Colonic mucosa (tissue), 4 donors: ENCODE results near the gene RAX2. TPM values are rescaled to one million over a fixed set of nuclear protein-coding genes. Genes with fewer than 3 reads are reported as not detected.

ENCODE experiments used
- DNase-seq: peaks from one replicate; pipeline ENCODE4 v3.0.0-alpha.2; 2020
- H3K27ac ChIP-seq: fragments of 200-600 bp; one replicate; pipeline ENCODE4 v1.8.0; 2021
- H3K27me3 ChIP-seq: fragments of 200-600 bp; one replicate; pipeline ENCODE4 v1.8.0; 2021
- H3K36me3 ChIP-seq: fragments of 200-600 bp; one replicate; pipeline ENCODE4 v1.8.0; 2021
- H3K4me1 ChIP-seq: fragments of 200-600 bp; one replicate; pipeline ENCODE4 v1.8.0; 2021; ENCODE audit warnings: mild to moderate bottlenecking
- H3K4me3 ChIP-seq: fragments of 200-600 bp; one replicate; pipeline ENCODE4 v1.8.0; 2021
- H3K9ac ChIP-seq, 2 donors: one replicate each; pipeline ENCODE4 v1.7.0; 2013; ENCODE audit warnings: control low read depth in 2 of 2, low read depth in 2 of 2, low read length in 2 of 2
- H3K9me3 ChIP-seq: fragments of 200-600 bp; one replicate; pipeline ENCODE4 v1.8.0; 2021
- intact Hi-C: fragments of 100-400 bp; cut with DNase I; formaldehyde crosslinking; loops from one replicate; pipeline ENCODE4 v1.14.1; 2022
- total RNA-seq, 2 donors: library from RNA; stranded (reverse); fragmentation: NEBNext Ultra II Directional in 1 of 2; extraction: Animal tissue kit (Norgen Biotek cat#: 25700) in 1 of 2; gene quantifications; one replicate each; pipeline ENCODE4 v1.2.1, GENCODE V29; 2021
- TF ChIP-seq, protein P1 (sequence below): fragments of 200-600 bp; IDR thresholded peaks from one replicate; pipeline ENCODE4 v1.8.0; 2022; ENCODE audit warnings: antibody characterized with exemption, mild to moderate bottlenecking
- donor health status: healthy.
- donor health status: DM: no; HTN: no; CAD: no.
- donor health status: DM: no; HTN: no; CAD: no.

The RAX2 gene
- total RNA-seq, 2 donors from 2014 or later, result not detected

DNA sequence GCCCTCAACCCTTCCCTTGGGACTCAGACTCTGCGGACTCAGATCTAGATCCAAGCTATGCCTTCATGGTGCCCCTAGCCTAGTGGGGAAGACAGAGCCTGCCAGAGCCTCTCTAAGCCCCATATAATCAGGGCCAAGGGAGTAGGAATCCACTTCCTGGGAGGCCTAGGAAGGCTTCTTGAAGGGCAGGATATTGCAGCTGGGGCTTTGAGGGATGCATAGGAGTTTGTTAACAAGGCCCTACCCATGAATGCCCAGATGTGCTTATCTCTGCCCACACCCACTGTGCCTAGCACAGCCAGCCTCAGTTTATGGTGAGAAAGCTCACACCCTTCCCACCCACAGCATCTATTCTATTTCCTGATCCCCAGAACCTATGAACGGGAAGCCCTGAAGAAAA is 21.8 kb downstream of the RAX2 start:
- TF ChIP-seq, protein P1, sequence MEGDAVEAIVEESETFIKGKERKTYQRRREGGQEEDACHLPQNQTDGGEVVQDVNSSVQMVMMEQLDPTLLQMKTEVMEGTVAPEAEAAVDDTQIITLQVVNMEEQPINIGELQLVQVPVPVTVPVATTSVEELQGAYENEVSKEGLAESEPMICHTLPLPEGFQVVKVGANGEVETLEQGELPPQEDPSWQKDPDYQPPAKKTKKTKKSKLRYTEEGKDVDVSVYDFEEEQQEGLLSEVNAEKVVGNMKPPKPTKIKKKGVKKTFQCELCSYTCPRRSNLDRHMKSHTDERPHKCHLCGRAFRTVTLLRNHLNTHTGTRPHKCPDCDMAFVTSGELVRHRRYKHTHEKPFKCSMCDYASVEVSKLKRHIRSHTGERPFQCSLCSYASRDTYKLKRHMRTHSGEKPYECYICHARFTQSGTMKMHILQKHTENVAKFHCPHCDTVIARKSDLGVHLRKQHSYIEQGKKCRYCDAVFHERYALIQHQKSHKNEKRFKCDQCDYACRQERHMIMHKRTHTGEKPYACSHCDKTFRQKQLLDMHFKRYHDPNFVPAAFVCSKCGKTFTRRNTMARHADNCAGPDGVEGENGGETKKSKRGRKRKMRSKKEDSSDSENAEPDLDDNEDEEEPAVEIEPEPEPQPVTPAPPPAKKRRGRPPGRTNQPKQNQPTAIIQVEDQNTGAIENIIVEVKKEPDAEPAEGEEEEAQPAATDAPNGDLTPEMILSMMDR, result no peak
- Histone ChIP-seq H3K4me3 (no peak overlapping the region), H3K27ac (no peak overlapping the region), H3K27me3 (no peaks in the 10 kb centered on the region), H3K36me3 (peaks cover 10% of the 10 kb centered on the region), H3K9me3 (no peaks in the 10 kb centered on the region), H3K4me1 (no peaks in the 10 kb centered on the region), H3K9ac (no peak overlapping the region)
- DNase-seq, result no peak
- intact Hi-C loops, result no loop called here

DNA sequence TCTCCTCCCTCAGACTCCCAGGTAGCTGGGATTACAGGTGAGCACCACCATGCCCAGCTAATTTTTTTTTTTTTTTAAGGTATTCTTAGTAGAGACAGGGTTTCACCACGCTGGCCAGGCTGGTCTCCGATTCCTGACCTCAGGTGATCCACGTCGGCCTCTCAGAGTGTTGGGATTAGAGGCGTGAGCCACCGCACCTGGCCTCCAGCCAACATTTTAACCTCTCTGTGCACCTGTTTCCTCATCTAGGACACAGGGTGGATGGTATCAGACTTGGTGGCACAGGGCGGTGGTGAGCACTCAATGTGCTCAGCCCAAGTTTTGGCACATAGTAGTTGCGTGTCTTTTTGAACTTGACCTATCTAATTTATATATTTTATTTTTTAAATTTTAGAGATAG is 23.1 kb downstream of the RAX2 start:
- no peaks in the 10 kb centered on the region for H3K27me3 ChIP-seq
- intact Hi-C loops, result no loop called here
- no peaks in the 10 kb centered on the region for H3K9me3 ChIP-seq
- H3K9ac ChIP-seq, result no peak overlapping the region
- H3K36me3 ChIP-seq, result peaks cover 10% of the 10 kb centered on the region
- DNase-seq, result no peak
- TF ChIP-seq, protein P1, result no peak
- no peaks in the 10 kb centered on the region for H3K4me1 ChIP-seq
- no peak overlapping the region for H3K27ac ChIP-seq
- H3K4me3 ChIP-seq, result no peak overlapping the region

DNA sequence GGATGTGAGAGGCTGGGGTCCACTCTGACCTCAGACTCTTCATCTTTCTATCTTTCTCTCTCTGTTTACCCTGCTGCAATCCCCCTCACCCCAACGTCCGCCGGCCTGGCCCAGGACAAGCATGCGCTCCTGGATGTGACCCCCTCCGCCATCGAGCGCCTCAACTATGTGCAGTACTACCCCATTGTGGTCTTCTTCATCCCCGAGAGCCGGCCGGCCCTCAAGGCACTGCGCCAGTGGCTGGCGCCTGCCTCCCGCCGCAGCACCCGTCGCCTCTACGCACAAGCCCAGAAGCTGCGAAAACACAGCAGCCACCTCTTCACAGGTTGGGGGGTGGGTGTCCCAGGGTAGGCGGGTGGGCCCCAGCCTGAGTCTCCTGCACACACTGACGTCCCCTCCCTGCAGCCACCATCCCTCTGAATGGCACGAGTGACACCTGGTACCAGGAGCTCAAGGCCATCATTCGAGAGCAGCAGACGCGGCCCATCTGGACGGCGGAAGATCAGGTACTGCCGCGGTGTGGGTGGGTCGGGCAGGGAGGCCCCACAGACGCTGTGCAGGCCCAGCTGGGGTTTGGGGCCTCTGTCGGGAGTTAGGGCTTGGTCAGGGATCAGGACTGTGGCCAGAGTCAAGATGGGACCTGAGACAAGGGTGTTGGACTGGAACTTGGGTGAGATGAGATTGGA is 25.5 kb downstream of the RAX2 start:
- no peak overlapping the region for H3K4me3 ChIP-seq
- peaks cover 10% of the 10 kb centered on the region for H3K36me3 ChIP-seq
- TF ChIP-seq, protein P1, result no peak
- no peaks in the 10 kb centered on the region for H3K27me3 ChIP-seq
- no peak for DNase-seq
- H3K9ac ChIP-seq, result no peak overlapping the region
- no peaks in the 10 kb centered on the region for H3K9me3 ChIP-seq
- intact Hi-C loops, result no loop called here
- H3K4me1 ChIP-seq, result no peaks in the 10 kb centered on the region
- H3K27ac ChIP-seq, result no peak overlapping the region

DNA sequence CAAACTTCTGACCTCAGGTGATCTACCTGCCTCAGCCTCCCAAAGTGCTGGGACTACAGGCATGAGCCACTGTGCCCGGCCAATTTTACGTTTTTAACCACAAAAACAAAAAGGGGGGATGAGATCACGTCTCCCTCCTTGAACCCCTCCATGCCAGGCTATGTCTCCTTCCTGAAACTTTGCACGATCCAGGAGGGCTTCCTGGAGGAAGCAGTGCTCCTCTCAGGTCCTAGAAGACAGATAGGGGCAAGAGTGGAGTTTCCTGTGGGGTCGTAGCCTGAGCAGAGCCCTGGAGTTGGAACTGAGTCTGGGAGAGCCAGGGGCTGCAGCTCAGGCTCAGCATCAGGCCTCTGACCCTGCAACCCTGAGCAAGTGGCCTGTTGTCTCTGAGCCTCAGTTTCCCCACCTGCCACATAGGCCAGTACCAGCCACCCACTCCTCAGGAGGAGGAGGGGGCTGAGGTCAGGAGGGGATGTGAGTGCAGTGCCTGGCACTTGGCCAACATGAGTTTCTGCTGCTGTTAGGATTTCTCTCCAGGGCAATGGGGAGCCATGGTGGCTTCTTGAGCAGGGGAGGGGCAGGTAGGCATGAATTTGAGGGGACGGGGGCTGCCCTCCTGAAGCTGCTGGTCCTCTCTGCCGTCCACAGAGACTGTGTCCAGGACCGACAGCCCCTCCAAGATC is 26.5 kb downstream of the RAX2 start:
- intact Hi-C loops, result no loop called here
- Histone ChIP-seq H3K4me1 (no peaks in the 10 kb centered on the region), H3K9me3 (no peaks in the 10 kb centered on the region), H3K9ac (no peak overlapping the region), H3K36me3 (peaks cover 5% of the 10 kb centered on the region), H3K27ac (no peak overlapping the region), H3K4me3 (no peak overlapping the region), H3K27me3 (no peaks in the 10 kb centered on the region)
- TF ChIP-seq, protein P1, result no peak
- no peak for DNase-seq

DNA sequence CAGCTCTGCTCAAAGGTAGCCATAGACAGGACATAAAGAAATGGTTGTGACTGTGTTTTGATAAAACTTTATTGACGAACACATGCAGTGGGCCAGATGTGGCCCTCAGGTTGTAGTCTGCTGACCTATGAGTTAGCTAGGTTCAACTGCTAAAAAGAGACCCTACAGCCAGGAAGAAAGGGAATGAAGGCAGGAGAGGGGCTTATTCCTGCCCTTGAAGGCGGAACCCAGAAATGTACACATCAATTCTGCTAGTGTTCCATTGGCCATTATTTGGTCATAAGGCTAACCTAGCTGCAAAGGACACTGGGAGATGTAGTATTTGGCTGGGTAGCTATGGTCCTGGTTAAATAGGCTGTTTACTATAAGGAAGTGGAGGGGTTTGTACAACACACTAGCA is 28.5 kb downstream of the RAX2 start:
- Histone ChIP-seq H3K27me3 (no peaks in the 10 kb centered on the region), H3K4me1 (no peaks in the 10 kb centered on the region), H3K4me3 (no peak overlapping the region), H3K27ac (no peak overlapping the region), H3K36me3 (peaks cover 2% of the 10 kb centered on the region), H3K9ac (no peak overlapping the region), H3K9me3 (no peaks in the 10 kb centered on the region)
- intact Hi-C loops, result no loop called here
- DNase-seq, result no peak
- TF ChIP-seq, protein P1, result no peak
